GM12878 (cell line): ENCODE results near the gene ARID3A. TPM values are rescaled to one million over a fixed set of nuclear protein-coding genes. Genes with fewer than 3 reads are reported as not detected.

Source experiments
- ATAC-seq: fragments of 200-7000 bp; cut with Tn5 transposase; 3 replicates; pipeline ENCODE4 v1.9.1; 2020; ENCODE audit warnings: mild to moderate bottlenecking, moderate library complexity
- BruUV-seq: library from RNA; stranded (reverse); fragments of 400-500 nt; replicated peaks from 2 replicates; lab custom pipeline; 2021; lab: Mats Ljungman, UMichigan
- CTCF ChIA-PET: fragments of 300-600 bp; sonication (Branson Sonifier 250); formaldehyde crosslinking; extraction: SDS; loops from one replicate; lab custom pipeline; 2021; ENCODE audit warnings: inconsistent platforms; lab: Yijun Ruan, JAX
- POLR2A ChIA-PET: fragments of 350-600 bp; formaldehyde crosslinking; extraction: SDS; loops from one replicate; lab custom pipeline; 2021; ENCODE audit warnings: inconsistent platforms; lab: Charles Lee
- RAD21 ChIA-PET: fragments of 300-600 bp; sonication (Branson Sonifier 250); formaldehyde crosslinking; loops from one replicate; lab custom pipeline; 2023; ENCODE audit warnings: antibody characterized with exemption; ENCODE audit not compliant: unreplicated experiment; lab: Charles Lee
- SMC1A ChIA-PET: fragments of 300-600 bp; sonication (Branson Sonifier 250); formaldehyde crosslinking; loops from one replicate; lab custom pipeline; 2023; ENCODE audit not compliant: unreplicated experiment, uncharacterized antibody; lab: Charles Lee
- DNase-seq: peaks from one replicate; pipeline ENCODE4 v3.0.0-alpha.2; 2011; ENCODE audit warnings: low read depth, low spot score
- FAIRE-seq: peaks from 3 replicates; lab custom pipeline; 2011; peaks lifted over from hg19 to GRCh38; lab: Jason Lieb, UNC
- H2AFZ ChIP-seq: 2 replicates; pipeline ENCODE4 v1.6.0; 2011; ENCODE audit warnings: low read depth, low read length, control low read depth; ENCODE audit not compliant: control insufficient read depth
- H3K27ac ChIP-seq: 2 replicates; pipeline ENCODE4 v1.5.1; 2011; ENCODE audit warnings: control low read depth; ENCODE audit not compliant: control insufficient read depth, insufficient read depth
- H3K27me3 ChIP-seq, 2 experiments: replicated peaks in 1 of 2; 2 replicates each; pipeline versions ENCODE4 v1.6.0 to v1.6.1; 2011; ENCODE audit warnings: low read length in 1 of 2; ENCODE audit not compliant: control insufficient read depth in 2 of 2, insufficient read depth in 2 of 2
- H3K36me3 ChIP-seq, 2 experiments: 2 replicates each; pipeline ENCODE4 v1.5.1; 2011; ENCODE audit warnings: low read length in 1 of 2; ENCODE audit not compliant: control insufficient read depth in 2 of 2, insufficient read depth in 2 of 2
- H3K4me1 ChIP-seq: 2 replicates; pipeline ENCODE4 v1.6.1; 2011; ENCODE audit warnings: mild to moderate bottlenecking, low read length, moderate library complexity, mixed read lengths; ENCODE audit not compliant: control insufficient read depth, insufficient read depth
- H3K4me2 ChIP-seq: 2 replicates; pipeline ENCODE4 v1.6.0; 2011; ENCODE audit warnings: control low read depth; ENCODE audit not compliant: control insufficient read depth, insufficient read depth
- H3K4me3 ChIP-seq: fragments of 200-600 bp; sonication (generic); 2 replicates; pipeline ENCODE4 v1.5.1; 2016
- H3K79me2 ChIP-seq: 2 replicates; pipeline ENCODE4 v1.6.0; 2011; ENCODE audit warnings: low read length; ENCODE audit not compliant: control insufficient read depth, insufficient read depth
- H3K9ac ChIP-seq: 2 replicates; pipeline ENCODE4 v1.8.0; 2011; ENCODE audit warnings: low read length, control low read depth, mixed read lengths; ENCODE audit not compliant: control insufficient read depth, insufficient read depth
- H3K9me3 ChIP-seq: replicated peaks from 3 replicates; pipeline ENCODE4 v1.5.1; 2011; ENCODE audit warnings: mild to moderate bottlenecking, low read length; ENCODE audit not compliant: control insufficient read depth, insufficient read depth
- H4K20me1 ChIP-seq: 2 replicates; pipeline ENCODE4 v1.6.0; 2011; ENCODE audit not compliant: control insufficient read depth, insufficient read depth
- ATF2 ChIP-seq: IDR thresholded peaks from 2 replicates; pipeline ENCODE4 v1.6.1; 2012; ENCODE audit warnings: low read length, inconsistent platforms
- ELK1 ChIP-seq: IDR thresholded peaks from 2 replicates; pipeline ENCODE4 v1.6.1; 2012; ENCODE audit warnings: low read depth, low read length, improper control_type of control experiment
- NKRF ChIP-seq: fragments of 450-650 bp; conservative IDR thresholded peaks from 2 replicates; pipeline ENCODE4 v1.6.1; 2017; ENCODE audit warnings: mild to moderate bottlenecking, moderate library complexity
- POLR2A ChIP-seq: IDR thresholded peaks from 2 replicates; pipeline ENCODE4 v1.6.1; 2011; ENCODE audit warnings: low read depth, mild to moderate bottlenecking, low read length
- SKIL ChIP-seq: fragments of 450-650 bp; IDR thresholded peaks from 2 replicates; pipeline ENCODE4 v1.6.1; 2017; ENCODE audit warnings: mild to moderate bottlenecking, low read depth, inconsistent platforms; ENCODE audit not compliant: poor library complexity, severe bottlenecking
- TARDBP ChIP-seq: IDR thresholded peaks from 2 replicates; pipeline ENCODE4 v1.6.1; 2016; ENCODE audit warnings: borderline replicate concordance
- ZNF217 ChIP-seq: fragments of 450-650 bp; IDR thresholded peaks from 2 replicates; pipeline ENCODE4 v1.6.1; 2017; ENCODE audit warnings: antibody characterized with exemption, mild to moderate bottlenecking
- WGBS: methylation state at CpG from one replicate; pipeline ENCODE4 v1.1.6; 2016; ENCODE audit warnings: low lambda C conversion rate; ENCODE audit not compliant: insufficient replicate concordance, insufficient coverage; ENCODE audit errors: missing lambda C conversion rate; 5-methylcytosine and 5-hydroxymethylcytosine counted together
- in situ Hi-C: fragments of 300-500 bp; cut with MboI; formaldehyde crosslinking; loops from 9 replicates; pipeline ENCODE4 v1.14.3; 2018; ENCODE audit warnings: mixed read lengths
- intact Hi-C: fragments of 100-400 bp; cut with micrococcal nuclease; formaldehyde crosslinking; loops from one replicate; pipeline ENCODE4 v1.14.2; 2022; ENCODE audit not compliant: unreplicated experiment
- polyA plus RNA-seq, 11 experiments: library from polyadenylated mRNA; depleted of rRNA in 4 of 11; unstranded in 6 of 11; stranded (reverse) in 5 of 11; fragments of >200 nt; fragmentation: Nextera tagmentation in 4 of 11; fragmentation: Illumina TruSeq in 1 of 11; extraction: Ambion mirVana in 4 of 11; extraction: Trizol in 1 of 11; gene quantifications; 1 replicate in 1 of 11; 2 replicates in 10 of 11; pipeline versions ENCODE4 v1.2.1 to v1.2.3, GENCODE V29; 2011 to 2016; ENCODE audit warnings: inconsistent platforms in 2 of 11, missing spikeins in 2 of 11, low read depth in 1 of 11
- total RNA-seq, 4 experiments: library from RNA; depleted of rRNA in 3 of 4; stranded (reverse); fragments of >200 nt in 3 of 4; fragmentation: Illumina TruSeq in 1 of 4; extraction: Trizol in 1 of 4; gene quantifications; 2 replicates each; pipeline versions ENCODE4 v1.2.1 to v1.2.3, GENCODE V29; 2013 to 2021

Gene ARID3A
- total and polyA plus RNA-seq, 10 of the 15 experiments (the other 5 are each of a cell fraction or from before 2014, with no cell fraction given) = 0.76 to 70.0 (median 16.7) TPM

- WGBS = 93% methylated on average over 36 of the region's 36 CpGs
- no TSS peak for BruUV-seq
- ATAC-seq (no peak), FAIRE-seq (no peak), DNase-seq (no peak)
- ChIA-PET POLR2A (no interaction called here), CTCF (interaction anchor here (0.8 kb wide), 1 partner anchor 10 kb away, joined by 3 read pairs; no protein-coding TSS in a partner anchor), RAD21 (no interaction called here), SMC1A (no interaction called here)
- no peaks in the 10 kb centered on the region; the same call in 2 of the 3 replicates for H3K9me3 ChIP-seq
- H3K4me3 ChIP-seq = no peak overlapping the region
- H3K4me1 ChIP-seq = peaks cover 14% of the 10 kb centered on the region
- H4K20me1 ChIP-seq = peaks cover 3% of the 10 kb centered on the region; the same call in 1 of the 2 replicates
- H3K4me2 ChIP-seq = no peak overlapping the region
- no peak overlapping the region for H3K27ac ChIP-seq
- intact Hi-C loops = no loop called here
- H2AFZ ChIP-seq = no peak overlapping the region
- H3K27me3 ChIP-seq = no peaks in the 10 kb centered on the region
- in situ Hi-C loops = no loop called here
- peaks cover 11 to 42% of the 10 kb centered on the region in 2 experiments for H3K36me3 ChIP-seq
- TF ChIP-seq ZNF217 (no peak), POLR2A (0 out of 2 replicates have a peak, but pooled peaks have one; percentile 17), ELK1 (no peak), NKRF (no peak), ATF2 (no peak), TARDBP (no peak), SKIL (no peak)
- H3K9ac ChIP-seq = no peak overlapping the region
- peaks cover 19% of the 10 kb centered on the region for H3K79me2 ChIP-seq
These were observed 33.4 kb downstream of the ARID3A start for GRCh38 chr19:958967-959855.
